GM18868 (cell line): ENCODE results near the gene VASP.
A peak's percentile ranks its signal among the peaks of the same experiment; 100 is the strongest.

Experiments
- ATAC-seq: cut with Tn5 transposase; IDR thresholded peaks from one replicate; pipeline ENCODE4 v1.9.1; 2021; ENCODE audit warnings: mild to moderate bottlenecking, moderate library complexity; ENCODE audit not compliant: unreplicated experiment

Gene VASP

DNA sequence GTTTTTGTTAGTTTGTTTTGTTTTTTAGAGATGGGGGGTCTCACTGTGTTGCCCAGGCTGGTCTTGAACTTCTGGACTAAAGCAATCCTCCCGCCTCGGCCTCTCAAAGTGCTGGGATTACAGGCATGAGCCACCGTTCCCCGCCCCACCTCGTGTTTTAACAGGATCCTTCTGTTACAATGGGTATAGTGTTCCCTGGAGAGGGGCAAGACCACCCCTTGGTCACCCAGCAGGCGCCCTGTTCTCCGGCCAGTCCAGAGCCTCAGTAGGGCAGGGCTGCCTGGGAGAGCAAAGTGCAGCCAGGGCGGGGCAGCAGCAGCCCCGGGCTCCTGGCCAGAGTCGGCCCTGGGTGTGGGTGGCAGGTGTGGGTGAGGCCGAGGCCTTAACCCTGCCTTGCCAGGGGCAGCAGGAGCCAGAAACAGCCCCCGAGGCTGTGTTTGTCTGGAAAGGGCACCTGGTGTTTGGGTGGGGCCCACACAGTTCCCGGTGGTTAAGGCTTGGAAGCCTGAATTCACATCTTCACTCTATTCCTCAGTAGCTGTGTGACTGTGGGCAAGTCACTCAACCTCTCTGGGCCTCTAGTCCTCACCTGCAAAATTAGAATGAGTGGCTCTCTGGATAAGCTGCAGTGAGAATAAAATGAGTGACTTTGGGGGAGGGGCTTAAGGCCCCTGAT lies 7.2 kb downstream of the VASP start:
- no peak for ATAC-seq

GRCh38 chr19:45515081-45515624 lies 7.9 kb downstream of the VASP start:
- ATAC-seq: no peak

- no peak for ATAC-seq
Observed at GRCh38 chr19:45515807-45516401, 8.6 kb downstream of the VASP start.

- ATAC-seq: no peak
Observed at GRCh38 chr19:45517238-45517637, 10.0 kb downstream of the VASP start.

DNA sequence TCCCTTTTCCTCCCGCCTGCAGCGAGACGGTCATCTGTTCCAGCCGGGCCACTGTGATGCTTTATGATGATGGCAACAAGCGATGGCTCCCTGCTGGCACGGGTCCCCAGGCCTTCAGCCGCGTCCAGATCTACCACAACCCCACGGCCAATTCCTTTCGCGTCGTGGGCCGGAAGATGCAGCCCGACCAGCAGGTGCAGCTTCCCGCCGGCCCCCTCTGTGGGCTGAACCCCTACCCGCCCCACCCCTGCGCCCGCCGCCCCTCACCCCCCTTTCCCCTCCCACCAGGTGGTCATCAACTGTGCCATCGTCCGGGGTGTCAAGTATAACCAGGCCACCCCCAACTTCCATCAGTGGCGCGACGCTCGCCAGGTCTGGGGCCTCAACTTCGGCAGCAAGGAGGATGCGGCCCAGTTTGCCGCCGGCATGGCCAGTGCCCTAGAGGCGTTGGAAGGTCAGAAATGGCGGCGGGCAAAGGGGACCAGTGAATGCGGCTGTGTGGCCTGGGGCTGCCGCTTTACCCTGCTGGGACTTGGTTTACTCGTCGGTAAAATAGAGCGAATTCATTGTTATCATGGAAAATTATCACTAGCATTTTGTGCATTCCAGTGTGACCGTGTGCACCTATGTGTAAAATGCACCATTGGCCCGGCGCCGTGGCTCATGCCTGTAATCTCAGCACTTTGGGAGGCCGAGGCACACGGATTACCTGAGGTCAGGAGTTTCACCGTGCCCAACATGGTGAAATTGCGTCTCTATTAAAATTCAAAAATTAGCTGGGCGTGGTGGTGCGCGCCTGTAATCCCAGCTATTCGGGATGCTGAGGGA lies 10.6 kb downstream of the VASP start:
- no peak for ATAC-seq

DNA sequence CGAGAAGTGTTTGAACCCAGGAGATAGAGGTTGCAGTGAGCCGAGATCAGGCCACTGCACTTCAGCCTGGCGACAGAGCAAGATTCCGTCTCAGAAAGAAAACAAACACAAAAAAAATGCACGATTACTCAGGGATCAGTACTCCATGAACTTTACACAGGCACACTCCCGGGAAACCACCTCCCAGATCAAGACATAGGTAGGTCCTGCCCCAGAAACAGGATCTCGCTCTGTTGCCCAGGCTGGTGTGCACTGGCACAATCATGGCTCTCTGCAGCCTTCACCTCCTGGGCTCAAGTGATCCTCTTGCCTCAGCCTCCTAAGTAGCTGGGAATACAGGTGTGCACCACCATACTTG lies 11.2 kb downstream of the VASP start:
- no peak for ATAC-seq

GRCh38 chr19:45522010-45522941 lies 15.0 kb downstream of the VASP start:
- no peak for ATAC-seq

GRCh38 chr19:45523642-45524256 lies 16.5 kb downstream of the VASP start:
- peak; percentile 63 for ATAC-seq

GRCh38 chr19:45524575-45525129 lies 17.4 kb downstream of the VASP start:
- no peak for ATAC-seq

DNA sequence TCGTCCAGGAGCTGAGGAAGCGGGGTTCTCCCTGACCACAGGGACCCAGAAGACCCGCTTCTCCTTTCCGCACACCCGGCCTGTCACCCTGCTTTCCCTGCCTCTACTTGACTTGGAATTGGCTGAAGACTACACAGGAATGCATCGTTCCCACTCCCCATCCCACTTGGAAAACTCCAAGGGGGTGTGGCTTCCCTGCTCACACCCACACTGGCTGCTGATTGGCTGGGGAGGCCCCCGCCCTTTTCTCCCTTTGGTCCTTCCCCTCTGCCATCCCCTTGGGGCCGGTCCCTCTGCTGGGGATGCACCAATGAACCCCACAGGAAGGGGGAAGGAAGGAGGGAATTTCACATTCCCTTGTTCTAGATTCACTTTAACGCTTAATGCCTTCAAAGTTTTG lies 18.9 kb downstream of the VASP start:
- no peak for ATAC-seq

GRCh38 chr19:45526971-45527370 lies 19.7 kb downstream of the VASP start:
- no peak for ATAC-seq

DNA sequence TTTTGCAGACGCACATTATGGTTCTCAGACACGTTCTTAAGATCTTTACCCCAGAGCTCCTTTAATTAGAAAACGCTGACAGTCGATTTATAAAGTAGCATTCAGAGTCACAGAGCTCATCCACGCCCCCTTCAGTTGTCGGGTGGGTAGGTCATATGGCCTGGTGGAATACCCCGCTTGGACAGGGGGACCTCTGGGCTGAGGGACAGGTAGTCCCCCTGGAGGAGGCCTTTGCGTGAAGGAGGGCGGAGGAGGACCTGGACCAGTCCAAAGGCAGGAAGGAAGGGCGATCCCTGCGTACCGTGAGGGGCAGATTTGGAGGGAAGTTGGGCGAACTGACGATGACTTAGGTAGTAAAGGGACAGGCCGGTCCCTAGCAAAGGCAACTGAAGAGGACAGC lies 20.5 kb downstream of the VASP start:
- no peak for ATAC-seq

- no peak for ATAC-seq
Observed at GRCh38 chr19:45528149-45528743, 21.0 kb downstream of the VASP start.

- no peak for ATAC-seq
Observed at GRCh38 chr19:45528744-45529419, 21.6 kb downstream of the VASP start.

- ATAC-seq: no peak
Observed at GRCh38 chr19:45529420-45529785, 22.1 kb downstream of the VASP start.

GRCh38 chr19:45531349-45531748 lies 24.1 kb downstream of the VASP start:
- ATAC-seq: no peak

- ATAC-seq: no peak
Observed at GRCh38 chr19:45539459-45539858, 32.2 kb downstream of the VASP start.

DNA sequence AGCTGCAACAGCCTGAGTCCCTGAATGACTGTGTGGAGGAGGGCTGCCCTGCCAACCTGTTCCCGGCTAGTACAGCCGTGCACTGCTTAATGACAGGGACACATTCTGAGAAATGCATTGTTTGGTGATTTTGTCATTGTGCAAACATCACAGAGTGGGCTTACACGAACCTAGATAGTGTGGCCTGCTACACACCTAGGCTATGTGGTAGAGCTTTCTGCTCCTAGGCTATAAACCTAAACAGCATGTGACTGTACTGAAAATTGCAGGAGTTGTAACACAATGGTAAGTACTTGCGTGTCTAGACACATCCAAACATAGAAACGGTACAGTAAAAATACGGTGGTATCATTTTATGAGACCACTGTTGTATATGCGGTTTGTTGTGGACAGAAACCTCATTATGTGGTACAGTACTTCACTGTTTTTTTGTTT lies 35.0 kb downstream of the VASP start:
- ATAC-seq: no peak

DNA sequence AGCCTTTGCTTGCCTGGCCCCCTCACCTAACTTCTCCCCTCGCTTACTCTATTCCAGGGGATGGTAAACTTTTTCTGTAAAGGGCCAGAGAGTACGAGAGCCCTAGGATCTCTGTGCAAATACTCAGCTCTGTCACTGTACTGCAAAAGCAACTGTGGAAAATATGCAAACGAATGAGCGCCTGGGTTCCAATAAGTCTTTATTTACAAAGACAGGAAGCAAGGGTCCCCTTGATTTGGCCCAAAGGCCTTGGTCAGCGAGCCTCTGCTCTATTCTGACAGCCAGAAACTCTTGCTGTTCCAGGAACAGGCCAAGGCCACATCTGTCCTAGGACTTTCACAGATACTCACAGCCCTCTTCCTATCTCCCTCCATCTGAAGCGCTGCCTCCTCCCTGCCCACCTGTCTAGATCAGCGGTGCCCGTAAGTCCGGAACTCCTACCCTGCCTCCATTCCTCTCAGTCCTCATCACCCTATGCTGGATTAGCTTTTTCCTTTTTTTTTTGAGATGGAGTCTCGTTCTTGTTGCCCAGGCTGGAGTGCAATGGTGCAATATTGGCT lies 40.0 kb downstream of the VASP start:
- no peak for ATAC-seq
